K562 (cell line): Measurements from ENCODE around the gene LIPH. TPM values are rescaled to one million over a fixed set of nuclear protein-coding genes. Genes with fewer than 3 reads are reported as not detected.

Source experiments
- ATAC-seq: fragments of 200-7000 bp; cut with Tn5 transposase; 3 replicates; pipeline ENCODE4 v1.9.1; 2020; ENCODE audit warnings: moderate library complexity
- BruUV-seq: library from RNA; stranded (reverse); fragments of 400-500 nt; replicated peaks from 2 replicates; lab custom pipeline; 2021; lab: Mats Ljungman, UMichigan
- CTCF ChIA-PET: fragments of 300-600 bp; formaldehyde crosslinking; extraction: SDS; loops from one replicate; lab custom pipeline; 2021; ENCODE audit warnings: low intra/inter-chr PET ratio; lab: Yijun Ruan, JAX
- POLR2A ChIA-PET: fragments of 300-600, 350-650 bp; sonication (Branson Sonifier 250); formaldehyde crosslinking; extraction: SDS; loops from one replicate; lab custom pipeline; 2021; ENCODE audit warnings: antibody characterized with exemption, inconsistent platforms; lab: Yijun Ruan, JAX
- DNase-seq, 4 experiments: peaks; one replicate each; pipeline versions ENCODE4 v3.0.0 to v3.0.0-alpha.2; 2011 to 2018; ENCODE audit warnings: low spot score in 3 of 4, mixed read lengths in 3 of 4; ENCODE audit errors: extremely low read depth in 1 of 4
- FAIRE-seq: peaks from 2 replicates; lab custom pipeline; 2011; peaks lifted over from hg19 to GRCh38; lab: Jason Lieb, UNC
- H2AFZ ChIP-seq: 2 replicates; pipeline ENCODE4 v1.6.0; 2011; ENCODE audit warnings: low read depth, low read length, control low read depth, inconsistent platforms
- H3K27ac ChIP-seq: fragments of 200-600 bp; 3 replicates; pipeline ENCODE4 v1.8.0; 2011; ENCODE audit warnings: low read depth, mild to moderate bottlenecking, control low read depth, inconsistent platforms, low read length, moderate library complexity, mixed read lengths; ENCODE audit errors: extremely low read depth
- H3K27me3 ChIP-seq, 2 experiments: fragments of 300-600 bp in 1 of 2; 2 replicates in 1 of 2; 3 replicates in 1 of 2; pipeline versions ENCODE4 v1.6.0 to v1.8.0; 2011; ENCODE audit warnings: inconsistent platforms in 2 of 2, low read length in 2 of 2, mild to moderate bottlenecking in 1 of 2, mixed read lengths in 1 of 2, moderate library complexity in 1 of 2; ENCODE audit not compliant: control insufficient read depth in 2 of 2, insufficient read depth in 2 of 2
- H3K36me3 ChIP-seq: fragments of 300-600 bp; 3 replicates; pipeline ENCODE4 v1.8.0; 2011; ENCODE audit warnings: mild to moderate bottlenecking, low read length, inconsistent platforms; ENCODE audit not compliant: control insufficient read depth, insufficient read depth
- H3K4me1 ChIP-seq, 2 experiments: fragments of 200-600 bp in 1 of 2; replicated peaks in 1 of 2; 2 replicates in 1 of 2; 3 replicates in 1 of 2; pipeline versions ENCODE4 v1.5.1 to v1.8.0; 2011; ENCODE audit warnings: inconsistent platforms in 2 of 2, low read length in 2 of 2, mild to moderate bottlenecking in 1 of 2, mixed read lengths in 1 of 2, moderate library complexity in 1 of 2; ENCODE audit not compliant: control insufficient read depth in 2 of 2, insufficient read depth in 2 of 2
- H3K4me2 ChIP-seq: 2 replicates; pipeline ENCODE4 v1.6.1; 2011; ENCODE audit warnings: low read length, control low read depth, inconsistent platforms, mixed read lengths; ENCODE audit not compliant: insufficient read depth
- H3K4me3 ChIP-seq: fragments of 200-600 bp; sonication (generic), shearing (Covaris generic); 2 replicates; pipeline ENCODE4 v1.5.1; 2016; ENCODE audit warnings: control low read depth, inconsistent platforms
- H3K79me2 ChIP-seq: fragments of 200-600 bp; 3 replicates; pipeline ENCODE4 v1.8.0; 2011; ENCODE audit warnings: low read length, inconsistent platforms; ENCODE audit not compliant: control insufficient read depth, insufficient read depth
- H3K9ac ChIP-seq, 2 experiments: 2 replicates each; pipeline versions ENCODE4 v1.6.0 to v1.6.1; 2011; ENCODE audit warnings: low read depth in 2 of 2, low read length in 2 of 2, control low read depth in 1 of 2, inconsistent platforms in 1 of 2, mild to moderate bottlenecking in 1 of 2, mixed read lengths in 1 of 2; ENCODE audit not compliant: insufficient read depth in 1 of 2
- H3K9me1 ChIP-seq: one replicate; pipeline ENCODE4 v1.6.0; 2011; ENCODE audit warnings: inconsistent platforms, mild to moderate bottlenecking, low read length, moderate library complexity; ENCODE audit not compliant: control insufficient read depth, insufficient read depth
- H3K9me3 ChIP-seq: replicated peaks from 2 replicates; pipeline ENCODE4 v1.5.1; 2011; ENCODE audit warnings: low read depth, low read length, inconsistent platforms; ENCODE audit not compliant: control insufficient read depth, insufficient read depth
- H4K20me1 ChIP-seq: replicated peaks from 2 replicates; pipeline ENCODE4 v1.6.1; 2011; ENCODE audit warnings: low read length, inconsistent platforms, mixed read lengths; ENCODE audit not compliant: control insufficient read depth, insufficient read depth
- ADNP ChIP-seq: fragments of 200-800 bp; sonication (Bioruptor generic); IDR thresholded peaks from 2 replicates; pipeline ENCODE4 v1.6.1; 2016; ENCODE audit warnings: missing genetic modification characterization, missing compliant biosample characterization
- ARID1B ChIP-seq: fragments of 450-650 bp; IDR thresholded peaks from 2 replicates; pipeline ENCODE4 v1.6.1; 2016; ENCODE audit warnings: antibody characterized with exemption, mild to moderate bottlenecking, inconsistent platforms
- EGR1 ChIP-seq: fragments of 450-650 bp; conservative IDR thresholded peaks from 2 replicates; pipeline ENCODE4 v1.6.1; 2017; ENCODE audit warnings: mild to moderate bottlenecking
- FOSL1 ChIP-seq: fragments of 200-800 bp; sonication (Bioruptor generic); conservative IDR thresholded peaks from 2 replicates; pipeline ENCODE4 v1.6.1; 2016; ENCODE audit warnings: missing genetic modification characterization, missing compliant biosample characterization
- JUN ChIP-seq, 2 experiments: sonication (generic) in 1 of 2; formaldehyde crosslinking in 1 of 2; IDR thresholded peaks; 2 replicates each; pipeline versions ENCODE4 v1.6.1 to v1.8.0; 2012 to 2022; ENCODE audit warnings: borderline replicate concordance in 2 of 2, mild to moderate bottlenecking in 2 of 2, improper control_type of control experiment in 1 of 2, low read depth in 1 of 2, low read length in 1 of 2, missing genetic modification reagents in 1 of 2
- JUND ChIP-seq, 2 experiments: IDR thresholded peaks; 2 replicates in 1 of 2; 3 replicates in 1 of 2; pipeline ENCODE4 v1.6.1; 2011; ENCODE audit warnings: borderline replicate concordance in 2 of 2, low read depth in 2 of 2, low read length in 2 of 2, improper control_type of control experiment in 1 of 2, missing biosample characterization in 1 of 2, missing genetic modification characterization in 1 of 2, missing genetic modification reagents in 1 of 2
- MBD2 ChIP-seq: sonication (generic); IDR thresholded peaks from 2 replicates; pipeline ENCODE4 v1.6.1; 2016; ENCODE audit warnings: low read depth, borderline replicate concordance
- NFIC ChIP-seq: fragments of 450-650 bp; IDR thresholded peaks from 2 replicates; pipeline ENCODE4 v1.6.1; 2017; ENCODE audit warnings: mild to moderate bottlenecking, inconsistent platforms
- POU5F1 ChIP-seq: fragments of 150-350 bp; IDR thresholded peaks from 2 replicates; pipeline ENCODE4 v1.6.1; 2014; ENCODE audit warnings: borderline replicate concordance, low read length, low read depth, mild to moderate bottlenecking; ENCODE audit not compliant: partially characterized antibody
- SMARCE1 ChIP-seq: fragments of 450-650 bp; IDR thresholded peaks from 2 replicates; pipeline ENCODE4 v1.7.1; 2016; ENCODE audit warnings: mild to moderate bottlenecking
- whole genome bisulfite sequencing: fragments of 100-300 bp; shearing (Covaris generic); methylation state at CpG from one replicate; pipeline ENCODE4 v1.1.6; 2016; ENCODE audit warnings: low coverage, mixed read lengths; ENCODE audit not compliant: insufficient coverage; ENCODE audit errors: missing lambda C conversion rate; 5-methylcytosine and 5-hydroxymethylcytosine counted together
- in situ Hi-C: fragments of 300-500 bp; cut with MboI; formaldehyde crosslinking; loops from 4 replicates; pipeline ENCODE4 v1.15.0; 2018; ENCODE audit warnings: inconsistent platforms, mixed read lengths
- intact Hi-C: fragments of 100-400 bp; cut with micrococcal nuclease; formaldehyde crosslinking; loops from 2 replicates; pipeline ENCODE4 v1.14.2; 2022
- polyA plus RNA-seq, 8 experiments: library from polyadenylated mRNA; depleted of rRNA in 4 of 8; stranded (reverse) in 5 of 8; unstranded in 3 of 8; fragments of >200 nt; fragmentation: Nextera tagmentation in 2 of 8; fragmentation: Illumina TruSeq in 1 of 8; extraction: Ambion mirVana in 2 of 8; extraction: Trizol in 1 of 8; gene quantifications; 2 replicates each; pipeline versions ENCODE4 v1.2.1 to v1.2.3, GENCODE V29; 2011 to 2014; ENCODE audit warnings: inconsistent platforms in 1 of 8, missing spikeins in 1 of 8
- total RNA-seq, 7 experiments: library from RNA; depleted of rRNA in 6 of 7; stranded (reverse); fragments of >200 nt in 6 of 7; fragmentation: Illumina TruSeq in 2 of 7; extraction: Trizol in 2 of 7; gene quantifications; 2 replicates each; pipeline versions ENCODE4 v1.2.1 to v1.2.3, GENCODE V29; 2011 to 2021; ENCODE audit warnings: low replicate concordance in 1 of 7
- TF ChIP-seq, protein P1 (sequence below), 2 experiments: fragments of 450-650 bp in 1 of 2; sonication (generic) in 1 of 2; formaldehyde crosslinking in 1 of 2; IDR thresholded peaks in 1 of 2; conservative IDR thresholded peaks in 1 of 2; 2 replicates each; pipeline versions ENCODE4 v1.6.1 to v1.8.1; 2016 to 2023; ENCODE audit warnings: mild to moderate bottlenecking in 2 of 2, moderate library complexity in 2 of 2, inconsistent platforms in 1 of 2, missing genetic modification reagents in 1 of 2
- TF ChIP-seq, protein P2 (sequence below): fragments of 450-650 bp; IDR thresholded peaks from 2 replicates; pipeline ENCODE4 v1.6.1; 2016; ENCODE audit warnings: mild to moderate bottlenecking

LIPH gene
- total and polyA plus RNA-seq, 9 of the 15 experiments (the other 6 are each of a cell fraction or from before 2014, with no cell fraction given), result 0.73 to 1.8 (median 1.3) TPM

DNA sequence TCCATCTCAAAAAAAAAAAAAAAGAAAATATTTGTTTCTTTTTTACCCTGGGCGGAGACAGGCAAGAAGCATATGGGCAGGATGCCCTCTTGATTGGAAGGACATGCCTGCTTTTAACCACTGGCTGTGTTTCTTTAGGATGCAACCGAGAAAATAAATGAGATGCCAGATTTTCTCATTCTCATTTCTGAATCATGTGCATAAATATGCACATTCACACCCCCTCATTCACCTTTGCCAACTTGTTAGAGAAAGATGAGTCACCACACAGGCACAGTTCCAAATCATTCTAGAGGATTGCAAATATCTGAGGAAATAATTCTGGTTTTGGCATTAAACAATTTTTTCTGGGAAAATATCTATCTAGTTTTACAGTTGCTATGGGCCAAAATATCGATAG, 3.3 kb downstream of the LIPH start:
- no peak overlapping the region for H3K9ac ChIP-seq
- no peaks in the 10 kb centered on the region for H4K20me1 ChIP-seq
- peak in 2 of 4 experiments; percentile 23 to 29 for DNase-seq
- no peaks in the 10 kb centered on the region for H3K9me3 ChIP-seq
- H3K4me3 ChIP-seq, result no peak overlapping the region
- no TSS peak for BruUV-seq
- H3K27me3 ChIP-seq, result no peaks in the 10 kb centered on the region
- intact Hi-C loops, result no loop called here
- H3K4me1 ChIP-seq, result peaks cover 0 to 4% of the 10 kb centered on the region in 2 experiments; a peak in 3 of 5 replicates
- no peak for FAIRE-seq
- no peak overlapping the region for H3K4me2 ChIP-seq
- 9% methylated on average over 2 of the region's 3 CpGs for WGBS
- H2AFZ ChIP-seq, result no peak overlapping the region
- ATAC-seq, result no peak
- ChIA-PET POLR2A (no interaction called here), CTCF (no interaction called here)
- H3K9me1 ChIP-seq, result no peaks in the 10 kb centered on the region
- TF ChIP-seq JUN (IDR thresholded peaks at IDR 0.05; ENCODE audit: borderline replicate concordance, low read depth, low read length) (0 out of 2 replicates have a peak, but pooled peaks have one; percentile 33), JUN (CRISPR knock-in tag; IDR thresholded peaks at IDR 0.05; ENCODE audit: borderline replicate concordance) (no peak), MBD2 (no peak), EGR1 (peak; percentile 72), FOSL1 (tag) (peak; percentile 71), NFIC (peak; percentile 63), SMARCE1 (0 out of 2 replicates have a peak, but pooled peaks have one; percentile 34), ARID1B (peak; percentile 38; the same call in 1 of the 2 replicates), POU5F1 (no peak), ADNP (tag) (0 out of 2 replicates have a peak, but pooled peaks have one; percentile 20), JUND (IDR thresholded peaks at IDR 0.05; ENCODE audit: borderline replicate concordance, low read depth, low read length) (peak; percentile 79; the same call in 1 of the 2 replicates), JUND (tag; IDR thresholded peaks at IDR 0.05; ENCODE audit: borderline replicate concordance, low read depth, low read length) (peak; percentile 81)
- TF ChIP-seq, protein P1, sequence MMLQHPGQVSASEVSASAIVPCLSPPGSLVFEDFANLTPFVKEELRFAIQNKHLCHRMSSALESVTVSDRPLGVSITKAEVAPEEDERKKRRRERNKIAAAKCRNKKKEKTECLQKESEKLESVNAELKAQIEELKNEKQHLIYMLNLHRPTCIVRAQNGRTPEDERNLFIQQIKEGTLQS (IDR thresholded peaks at IDR 0.05), result peak; percentile 88
- TF ChIP-seq, protein P1 (CRISPR knock-in tag; conservative IDR thresholded peaks at IDR 0.05), result no peak
- TF ChIP-seq, protein P2, sequence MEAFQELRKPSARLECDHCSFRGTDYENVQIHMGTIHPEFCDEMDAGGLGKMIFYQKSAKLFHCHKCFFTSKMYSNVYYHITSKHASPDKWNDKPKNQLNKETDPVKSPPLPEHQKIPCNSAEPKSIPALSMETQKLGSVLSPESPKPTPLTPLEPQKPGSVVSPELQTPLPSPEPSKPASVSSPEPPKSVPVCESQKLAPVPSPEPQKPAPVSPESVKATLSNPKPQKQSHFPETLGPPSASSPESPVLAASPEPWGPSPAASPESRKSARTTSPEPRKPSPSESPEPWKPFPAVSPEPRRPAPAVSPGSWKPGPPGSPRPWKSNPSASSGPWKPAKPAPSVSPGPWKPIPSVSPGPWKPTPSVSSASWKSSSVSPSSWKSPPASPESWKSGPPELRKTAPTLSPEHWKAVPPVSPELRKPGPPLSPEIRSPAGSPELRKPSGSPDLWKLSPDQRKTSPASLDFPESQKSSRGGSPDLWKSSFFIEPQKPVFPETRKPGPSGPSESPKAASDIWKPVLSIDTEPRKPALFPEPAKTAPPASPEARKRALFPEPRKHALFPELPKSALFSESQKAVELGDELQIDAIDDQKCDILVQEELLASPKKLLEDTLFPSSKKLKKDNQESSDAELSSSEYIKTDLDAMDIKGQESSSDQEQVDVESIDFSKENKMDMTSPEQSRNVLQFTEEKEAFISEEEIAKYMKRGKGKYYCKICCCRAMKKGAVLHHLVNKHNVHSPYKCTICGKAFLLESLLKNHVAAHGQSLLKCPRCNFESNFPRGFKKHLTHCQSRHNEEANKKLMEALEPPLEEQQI, result no peak
- H3K27ac ChIP-seq, result no peak overlapping the region
- H3K79me2 ChIP-seq, result no peaks in the 10 kb centered on the region
- H3K36me3 ChIP-seq, result no peaks in the 10 kb centered on the region
- in situ Hi-C loops, result no loop called here
